ENCODE data around the gene SMAD2.

- TF ChIP-seq CTCF (conservative IDR thresholded peaks at IDR 0.05; ENCODE audit: low read depth, low read length) (no peak), EZH2 (IDR thresholded peaks at IDR 0.05; ENCODE audit: borderline replicate concordance, low read depth, low read length, poor library complexity, severe bottlenecking) (no peak)
Measured at GRCh38 chr18:47846431-47846830, 84.0 kb downstream of the SMAD2 start.

Data from A673 (cell line).